GM21529 (cell line): ENCODE results near the gene CLDN2.

Source experiments
- ATAC-seq: cut with Tn5 transposase; IDR thresholded peaks from one replicate; pipeline ENCODE4 v1.9.1; 2021; ENCODE audit not compliant: unreplicated experiment

The CLDN2 gene

DNA sequence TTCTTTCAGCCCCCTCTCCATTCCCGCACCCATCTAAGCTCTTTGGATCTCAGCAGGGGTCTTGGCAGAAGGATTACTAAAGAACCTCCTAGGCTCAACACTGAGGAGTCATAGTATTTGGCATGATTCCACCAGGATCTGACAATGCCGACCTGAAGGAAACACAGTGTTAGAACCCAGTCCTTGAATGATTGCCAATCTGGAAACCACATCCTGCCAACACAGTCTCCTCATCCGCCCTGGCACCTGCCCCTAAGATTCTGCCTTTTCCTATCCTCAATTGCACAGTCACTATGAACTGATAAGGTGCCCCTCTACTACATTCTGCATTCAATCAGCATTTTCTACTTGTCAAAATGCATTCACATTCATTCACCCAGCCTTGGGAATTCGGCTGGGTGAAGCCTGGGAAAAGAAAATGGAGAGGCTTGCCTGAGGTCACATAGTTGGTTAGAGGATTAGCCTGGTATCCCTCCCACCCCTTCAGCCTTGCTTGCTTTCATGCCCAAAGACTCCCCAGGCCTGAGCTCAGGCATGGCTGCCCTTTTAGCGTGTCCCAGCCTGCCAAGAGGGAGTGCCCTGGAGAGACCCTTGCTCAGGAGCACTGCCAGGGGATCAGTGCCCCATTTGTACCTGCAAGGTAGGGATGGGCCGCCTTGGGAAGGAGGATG is 2.2 kb upstream of the CLDN2 start:
- no peak for ATAC-seq

DNA sequence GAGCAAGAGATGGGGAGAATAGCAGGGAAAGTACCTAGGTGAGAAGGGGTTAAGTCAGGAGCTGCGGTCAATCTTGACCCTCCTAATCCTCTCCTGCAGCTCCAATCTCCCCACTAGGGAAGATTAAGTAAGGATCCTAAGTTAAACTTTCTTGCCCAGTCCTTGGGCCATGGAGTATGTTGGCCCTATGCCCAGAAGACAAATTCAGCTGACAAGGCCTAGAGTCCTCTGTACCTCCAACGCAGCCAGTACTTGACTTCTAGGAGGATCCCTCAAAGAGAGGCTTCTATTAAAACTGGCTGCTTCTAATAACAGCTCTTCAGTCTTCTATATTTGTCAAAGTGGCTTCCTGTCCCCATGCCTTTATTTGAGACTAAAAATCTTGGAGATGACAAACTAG is 1.4 kb downstream of the CLDN2 start:
- no peak for ATAC-seq

DNA sequence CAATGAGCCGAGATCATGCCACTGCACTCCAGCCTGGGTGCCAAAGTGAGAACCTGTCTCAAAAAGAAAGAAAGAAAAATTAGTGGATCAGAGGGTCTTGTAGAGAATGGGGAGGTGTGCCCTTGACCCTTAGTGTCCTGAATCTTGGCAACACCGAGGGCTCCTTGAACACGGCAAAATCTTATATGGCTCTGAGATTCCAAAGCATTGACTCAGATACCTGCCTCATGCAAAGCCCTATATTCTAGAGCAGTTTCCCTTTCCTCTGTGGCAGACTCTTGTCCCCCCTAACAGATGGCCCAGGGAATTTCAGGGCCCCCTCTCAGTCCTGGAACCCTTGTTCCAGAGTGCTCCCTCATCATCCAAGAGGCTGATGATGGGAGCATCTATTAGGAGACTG is 6.8 kb downstream of the CLDN2 start:
- ATAC-seq = no peak

DNA sequence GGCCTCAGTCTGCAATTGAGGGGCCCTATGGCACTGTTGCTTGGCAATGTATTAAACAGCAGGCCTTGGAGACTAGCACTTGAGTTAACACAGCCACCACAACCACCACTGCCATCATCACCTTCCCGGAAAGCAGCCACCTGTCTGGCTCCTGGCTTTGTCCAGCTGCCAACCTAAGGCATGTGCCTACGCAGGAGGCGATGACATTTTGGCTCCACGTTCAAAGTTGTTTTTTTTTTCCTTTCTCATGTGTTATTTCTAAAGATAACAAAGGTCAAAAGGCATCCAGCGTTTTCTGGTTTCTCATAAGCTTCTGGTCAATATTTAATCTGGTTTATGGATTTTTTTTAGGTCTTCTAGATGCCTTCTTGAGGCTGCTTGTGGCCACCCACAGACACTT is 7.5 kb downstream of the CLDN2 start:
- no peak for ATAC-seq

DNA sequence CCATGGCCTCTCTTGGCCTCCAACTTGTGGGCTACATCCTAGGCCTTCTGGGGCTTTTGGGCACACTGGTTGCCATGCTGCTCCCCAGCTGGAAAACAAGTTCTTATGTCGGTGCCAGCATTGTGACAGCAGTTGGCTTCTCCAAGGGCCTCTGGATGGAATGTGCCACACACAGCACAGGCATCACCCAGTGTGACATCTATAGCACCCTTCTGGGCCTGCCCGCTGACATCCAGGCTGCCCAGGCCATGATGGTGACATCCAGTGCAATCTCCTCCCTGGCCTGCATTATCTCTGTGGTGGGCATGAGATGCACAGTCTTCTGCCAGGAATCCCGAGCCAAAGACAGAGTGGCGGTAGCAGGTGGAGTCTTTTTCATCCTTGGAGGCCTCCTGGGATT is 8.0 kb downstream of the CLDN2 start:
- no peak for ATAC-seq

DNA sequence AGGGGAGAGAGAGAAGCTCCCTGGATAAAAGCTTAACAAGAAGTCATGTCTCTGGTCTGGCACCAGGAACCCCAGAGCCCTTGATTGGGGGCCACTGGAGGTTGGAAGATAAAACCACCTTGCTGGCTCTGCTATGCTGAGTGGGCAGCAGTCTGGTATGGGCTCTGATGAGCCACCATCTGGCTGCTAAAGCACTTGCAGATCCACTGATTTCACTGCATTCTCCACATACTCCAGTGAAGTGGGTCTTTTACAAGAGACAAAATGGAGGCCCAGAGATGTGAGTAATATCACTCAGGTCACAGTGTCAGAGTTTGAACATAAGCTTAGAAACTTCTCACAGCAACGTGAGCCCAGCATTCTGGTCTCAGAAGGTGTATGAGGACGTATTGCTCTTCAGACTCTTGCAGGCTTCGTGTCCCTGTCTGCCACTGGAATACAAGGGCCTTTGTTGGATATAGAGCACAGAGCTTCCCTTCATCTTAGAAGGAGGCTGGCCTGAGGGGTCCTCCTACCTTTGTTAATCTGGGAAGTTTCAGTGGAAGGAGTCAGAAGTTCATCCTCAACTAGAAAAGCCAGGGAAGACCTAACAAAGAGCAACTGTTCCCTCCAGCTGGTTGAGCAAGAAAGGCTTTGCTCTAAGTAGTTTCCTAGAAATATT is 11.8 kb downstream of the CLDN2 start:
- ATAC-seq = no peak

DNA sequence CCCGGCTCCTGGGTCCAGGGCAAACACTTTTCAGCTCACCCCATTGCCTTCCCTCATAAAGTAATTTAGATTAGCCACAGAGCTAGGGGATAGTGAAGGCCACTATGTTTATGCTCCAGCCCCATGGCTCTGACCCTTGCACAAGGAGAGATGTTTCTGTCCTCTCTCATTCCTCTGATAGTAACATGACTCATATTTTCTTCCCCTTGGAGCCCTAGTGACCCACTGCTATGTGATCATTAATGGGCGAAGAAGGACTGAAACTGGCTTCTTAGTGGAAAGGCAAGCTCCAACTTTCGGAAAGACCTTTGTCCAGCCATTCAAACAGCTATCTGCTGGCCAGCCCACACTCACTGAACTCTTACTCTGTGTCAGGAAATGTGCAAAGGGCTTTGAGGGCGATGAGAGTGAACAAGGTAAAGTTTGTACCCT is 12.3 kb downstream of the CLDN2 start:
- ATAC-seq = no peak

DNA sequence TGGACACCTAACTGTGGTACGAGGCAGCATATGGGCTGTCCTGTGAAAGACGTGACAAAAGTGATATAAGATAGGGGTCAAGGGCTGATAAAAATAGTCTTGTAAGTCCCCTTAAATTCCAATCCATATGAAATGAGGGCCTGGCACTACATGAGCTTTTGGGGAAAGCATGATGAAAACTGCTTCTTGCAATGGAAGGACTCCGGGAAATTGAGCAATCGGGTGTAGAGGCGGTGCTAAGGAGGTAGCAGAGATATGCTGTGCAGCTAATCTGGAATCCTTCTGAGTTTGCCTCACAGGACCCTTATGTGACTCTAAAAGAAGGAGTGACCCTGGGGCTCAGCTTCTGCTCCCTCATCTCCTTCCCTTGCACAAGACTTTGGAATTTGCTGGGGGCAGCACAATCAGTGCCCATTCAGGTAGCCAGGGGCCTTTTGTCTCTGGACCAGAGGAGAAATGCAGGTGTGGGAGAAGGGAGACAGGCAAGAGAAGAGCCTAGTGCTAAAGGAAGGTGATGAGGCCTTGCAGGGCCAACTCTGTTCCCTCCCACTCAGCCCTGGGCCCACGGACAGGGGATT is 12.8 kb downstream of the CLDN2 start:
- ATAC-seq = no peak

DNA sequence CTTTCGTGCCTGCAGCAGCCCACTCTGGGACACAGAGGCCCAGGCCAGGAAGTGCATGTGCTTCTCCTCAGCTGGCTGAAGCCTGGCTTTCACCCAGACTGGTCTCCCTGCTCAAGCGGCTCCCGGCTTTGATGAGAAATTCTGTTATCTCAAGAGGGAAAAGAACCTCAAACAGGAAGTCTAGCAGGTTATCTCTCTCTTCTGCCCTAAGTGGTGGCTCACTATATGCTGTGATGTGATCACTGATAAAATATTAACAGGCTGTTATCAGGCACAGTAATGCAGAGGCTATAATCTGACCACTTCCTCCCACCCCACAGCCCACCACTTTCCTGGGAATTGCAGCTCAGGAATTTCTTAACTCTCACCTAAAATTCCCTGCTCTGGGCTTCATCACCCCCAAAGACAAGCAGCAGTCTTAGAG is 13.3 kb downstream of the CLDN2 start:
- no peak for ATAC-seq

DNA sequence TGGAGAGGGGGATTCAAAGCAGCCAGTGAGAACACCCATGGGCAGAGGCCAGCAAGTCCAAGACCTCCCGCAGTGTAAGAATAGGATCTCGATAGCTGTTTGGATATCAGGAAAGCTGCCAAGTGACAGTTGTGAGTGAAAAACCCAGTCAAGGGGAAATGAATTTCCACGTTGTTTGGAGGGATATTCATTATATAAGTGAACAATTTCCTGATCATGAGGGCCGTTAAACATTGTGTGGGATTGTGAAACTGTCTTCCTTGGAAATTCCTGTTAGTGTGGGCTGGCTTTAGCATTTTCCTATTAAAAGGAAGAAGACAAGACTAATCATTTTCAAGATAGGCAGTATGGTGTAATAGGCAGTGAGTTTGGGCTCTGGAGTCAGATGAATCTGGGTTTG is 15.0 kb downstream of the CLDN2 start:
- no peak for ATAC-seq

DNA sequence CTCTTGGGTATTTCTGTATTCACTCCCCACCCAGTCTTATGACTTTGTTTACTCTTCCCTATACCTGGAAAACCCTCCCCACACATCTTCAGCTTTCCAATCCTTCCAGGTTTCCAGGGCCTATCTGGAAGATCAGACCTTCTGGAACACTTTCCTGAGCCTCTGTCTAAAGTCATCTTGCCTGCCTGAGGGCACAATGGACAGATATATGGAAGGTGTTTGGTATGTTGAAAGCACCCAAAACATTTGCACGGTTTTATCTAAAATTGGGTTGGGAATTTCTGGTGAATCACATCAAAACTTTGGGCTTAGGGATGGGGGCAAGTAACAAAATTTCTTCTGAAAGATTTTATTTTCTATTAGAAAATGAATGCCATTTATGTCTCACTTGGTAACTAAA is 16.0 kb downstream of the CLDN2 start:
- no peak for ATAC-seq

DNA sequence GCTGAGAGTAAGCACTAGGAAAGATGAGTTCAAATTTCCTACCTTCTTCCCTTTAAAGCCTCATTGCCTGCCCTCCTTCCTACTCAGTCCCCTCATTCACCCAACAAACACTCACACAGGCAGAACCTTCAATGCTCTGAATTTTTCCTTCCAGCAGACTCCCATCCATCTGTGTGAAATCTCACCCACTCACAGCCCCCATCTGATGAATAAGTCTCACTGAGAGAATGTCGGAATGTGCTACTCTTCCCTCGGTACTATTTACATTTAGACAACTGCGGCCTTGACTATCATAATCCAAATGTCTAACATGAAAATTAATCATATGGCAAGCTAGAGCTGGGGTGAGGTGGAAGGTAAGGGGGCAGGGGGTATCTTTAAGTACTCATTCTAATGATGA is 19.4 kb downstream of the CLDN2 start:
- ATAC-seq = no peak

DNA sequence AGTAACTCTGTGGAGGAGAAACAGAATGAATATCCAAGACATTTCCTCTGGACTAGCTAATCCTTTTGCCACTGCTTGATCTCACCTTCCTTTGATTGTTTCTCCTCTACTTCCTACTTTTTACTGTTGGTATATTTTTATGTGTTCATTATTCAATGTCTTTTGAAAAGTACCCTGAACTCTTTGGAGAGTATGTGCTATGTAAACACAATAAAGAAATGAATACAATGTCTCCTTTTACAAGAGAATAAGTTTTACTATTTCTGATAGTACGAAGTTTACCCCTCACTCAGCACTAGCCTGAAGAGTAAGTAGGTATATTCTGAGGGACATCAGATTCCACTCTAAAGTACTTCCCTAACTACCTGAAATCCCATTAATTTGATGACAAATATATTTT is 19.9 kb downstream of the CLDN2 start:
- no peak for ATAC-seq

DNA sequence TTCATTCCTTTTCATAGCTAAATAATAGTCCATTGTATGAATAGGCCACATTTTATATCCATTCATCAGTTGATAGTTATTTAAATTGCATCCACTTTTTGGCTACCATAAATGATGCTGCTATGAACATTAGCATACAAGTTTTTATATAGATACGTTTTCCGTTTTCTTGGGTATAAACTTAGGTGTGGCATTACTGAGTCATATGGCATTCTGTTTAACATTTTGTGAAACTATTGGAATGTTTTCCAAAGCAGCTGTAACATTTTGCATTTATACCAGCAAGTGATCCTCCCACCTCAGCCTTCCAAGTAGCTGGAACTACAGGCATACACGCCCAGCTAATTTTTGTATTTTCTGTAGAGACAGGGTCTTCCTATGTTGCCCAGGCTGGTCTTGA is 26.3 kb downstream of the CLDN2 start:
- ATAC-seq = no peak

DNA sequence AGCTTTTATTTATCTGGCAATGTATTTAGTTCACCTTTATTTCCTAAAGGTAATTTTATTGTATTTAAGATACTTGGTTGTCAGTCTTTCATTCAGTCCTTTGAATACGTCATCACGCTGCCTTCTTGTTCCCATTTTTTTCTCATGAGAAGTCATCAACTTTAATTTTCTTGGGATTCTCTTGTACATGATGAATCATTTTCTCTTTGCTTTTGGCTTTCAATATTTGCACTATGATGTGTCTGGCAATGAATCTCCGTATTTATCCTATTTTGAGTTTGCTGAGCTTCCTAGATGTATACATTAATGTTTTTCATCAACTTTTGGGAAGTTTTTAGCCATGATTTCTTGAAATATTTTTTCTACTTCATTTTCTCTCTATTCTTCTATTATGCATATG is 28.4 kb downstream of the CLDN2 start:
- no peak for ATAC-seq

DNA sequence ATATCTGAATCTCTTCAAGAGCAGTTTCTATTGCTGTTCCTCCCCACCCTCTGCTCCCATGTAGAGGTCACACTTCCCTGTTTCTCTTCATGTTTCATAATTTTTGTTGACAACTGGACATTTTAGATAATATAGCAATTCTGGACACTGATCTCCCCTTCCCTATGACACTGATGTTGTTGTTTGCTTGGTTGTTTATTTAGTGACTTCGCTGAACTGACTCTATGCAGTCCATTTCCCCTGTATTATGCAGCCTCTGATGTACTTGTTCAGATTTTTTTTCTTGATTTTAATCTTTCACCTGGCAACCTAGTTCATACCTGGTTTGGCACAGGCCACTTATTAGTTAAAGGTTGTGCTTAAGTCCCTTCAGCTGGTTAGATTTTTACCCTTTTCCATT is 29.2 kb downstream of the CLDN2 start:
- ATAC-seq = no peak

DNA sequence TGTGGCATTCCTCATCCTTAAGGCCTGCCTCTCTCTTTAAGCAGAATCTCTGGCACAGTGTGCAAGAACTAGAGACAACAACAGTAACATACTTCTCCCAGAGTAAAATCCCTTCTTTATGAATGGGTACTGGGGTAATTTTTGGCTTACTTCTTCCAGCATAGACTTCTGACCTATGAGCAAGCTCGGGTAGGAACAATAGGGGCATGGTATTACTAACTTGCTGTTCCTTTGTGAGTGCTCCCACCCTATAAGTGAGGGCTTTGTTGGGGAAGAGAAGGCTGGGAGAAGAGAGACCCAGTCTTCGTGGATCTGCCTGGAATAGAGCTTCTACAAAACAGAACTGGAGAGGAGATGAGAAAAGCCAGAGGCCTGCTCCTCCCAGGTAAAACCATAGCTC is 30.2 kb downstream of the CLDN2 start:
- ATAC-seq = no peak

DNA sequence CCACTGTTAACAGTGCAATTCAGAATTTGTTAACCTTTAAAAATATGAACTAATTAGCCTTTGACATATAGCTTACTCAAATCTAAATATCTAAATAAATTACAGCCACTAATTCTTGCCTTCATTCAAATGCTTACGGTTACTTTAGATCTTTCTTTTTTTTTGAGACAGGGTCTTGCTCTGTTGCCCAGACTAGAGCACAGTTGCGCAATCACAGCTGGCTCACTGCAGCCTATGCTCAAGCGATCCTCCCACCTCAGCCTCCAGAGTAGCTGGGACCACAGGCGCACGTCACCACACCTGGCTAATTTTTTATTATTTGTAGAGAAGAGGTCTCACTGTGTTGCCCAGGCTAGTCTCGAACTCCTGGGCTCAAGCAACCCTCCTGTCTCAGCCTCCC is 31.0 kb downstream of the CLDN2 start:
- no peak for ATAC-seq

DNA sequence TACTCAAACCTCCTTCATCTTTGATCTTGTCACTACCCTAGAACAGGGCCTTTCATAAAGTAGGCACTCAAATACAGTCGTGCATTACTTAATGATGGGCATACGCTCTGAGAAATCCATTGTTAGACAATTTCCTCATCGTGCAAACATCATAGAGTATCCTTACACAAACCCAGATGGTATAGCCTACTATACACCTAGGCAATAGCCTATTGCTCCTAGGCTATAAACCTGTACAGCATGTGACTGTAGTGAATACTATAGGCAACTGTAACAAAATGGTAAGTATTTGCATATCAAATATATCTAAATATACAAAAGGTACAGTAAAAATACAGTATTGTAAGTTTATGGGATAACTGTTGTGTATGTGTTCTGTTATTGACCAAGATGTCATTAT is 31.9 kb downstream of the CLDN2 start:
- ATAC-seq = no peak

DNA sequence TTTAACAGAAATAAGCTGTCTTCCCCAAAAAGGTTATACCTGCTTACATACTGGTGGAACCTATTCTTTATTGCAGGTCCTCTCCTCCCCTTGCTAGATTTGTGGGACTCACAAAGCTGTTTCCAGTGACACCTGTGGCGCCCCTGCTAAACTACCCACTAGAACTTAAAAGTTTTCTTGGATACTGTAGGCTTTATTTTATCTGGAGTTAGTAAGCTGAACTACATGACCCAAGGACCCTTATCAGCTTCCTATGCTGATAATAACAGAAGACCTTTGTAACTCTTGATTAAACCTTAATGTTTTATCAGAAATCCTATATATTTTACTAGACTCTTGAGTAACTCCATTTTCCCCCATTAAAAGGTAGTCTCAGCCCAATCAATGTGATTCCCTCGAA is 32.3 kb downstream of the CLDN2 start:
- no peak for ATAC-seq

DNA sequence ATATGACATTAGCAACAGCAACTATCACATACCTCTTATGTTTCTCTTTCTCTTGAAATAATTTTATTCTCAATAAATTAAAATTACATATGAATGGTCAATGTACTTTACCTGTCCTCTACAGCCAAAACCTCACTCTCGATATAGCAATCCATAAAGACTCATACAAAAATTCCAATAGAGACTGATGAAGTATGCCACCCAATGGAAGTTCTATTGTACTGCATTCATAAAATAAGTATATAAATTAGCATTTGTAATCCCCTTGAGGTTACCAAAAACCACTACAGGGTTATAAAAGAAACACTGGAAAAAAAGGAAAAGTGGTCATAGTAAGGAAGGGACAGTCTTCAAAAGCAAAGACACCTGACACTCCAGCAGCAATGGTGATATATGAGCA is 32.8 kb downstream of the CLDN2 start:
- no peak for ATAC-seq

DNA sequence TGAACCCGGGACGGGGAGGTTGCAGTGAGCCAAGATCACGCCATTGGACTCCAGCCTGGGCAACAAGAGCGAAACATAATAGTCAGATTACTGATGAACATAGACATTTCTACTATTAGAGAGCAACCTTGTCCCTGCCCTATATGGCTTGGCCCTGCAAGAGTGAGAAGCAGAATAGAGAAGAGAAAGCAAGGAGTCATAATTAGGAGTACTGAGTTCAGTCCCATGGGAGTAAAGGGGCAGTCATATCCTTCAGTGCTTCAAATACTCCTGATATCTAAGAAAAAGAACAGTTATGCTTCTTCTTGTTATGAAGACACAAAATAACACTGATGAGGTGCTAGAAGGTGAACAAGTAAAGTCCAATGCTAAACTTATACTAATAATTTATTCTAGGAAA is 33.8 kb downstream of the CLDN2 start:
- peak; percentile 72 for ATAC-seq
